ENCODE measurements around the gene FBLN2. TPM values are rescaled to one million over a fixed set of nuclear protein-coding genes. Genes with fewer than 3 reads are reported as not detected.
A peak's percentile ranks its signal among the peaks of the same experiment; 100 is the strongest.

The FBLN2 gene
- total RNA-seq, 2 donors from 2014 or later, result 12.8 to 318 TPM

DNA sequence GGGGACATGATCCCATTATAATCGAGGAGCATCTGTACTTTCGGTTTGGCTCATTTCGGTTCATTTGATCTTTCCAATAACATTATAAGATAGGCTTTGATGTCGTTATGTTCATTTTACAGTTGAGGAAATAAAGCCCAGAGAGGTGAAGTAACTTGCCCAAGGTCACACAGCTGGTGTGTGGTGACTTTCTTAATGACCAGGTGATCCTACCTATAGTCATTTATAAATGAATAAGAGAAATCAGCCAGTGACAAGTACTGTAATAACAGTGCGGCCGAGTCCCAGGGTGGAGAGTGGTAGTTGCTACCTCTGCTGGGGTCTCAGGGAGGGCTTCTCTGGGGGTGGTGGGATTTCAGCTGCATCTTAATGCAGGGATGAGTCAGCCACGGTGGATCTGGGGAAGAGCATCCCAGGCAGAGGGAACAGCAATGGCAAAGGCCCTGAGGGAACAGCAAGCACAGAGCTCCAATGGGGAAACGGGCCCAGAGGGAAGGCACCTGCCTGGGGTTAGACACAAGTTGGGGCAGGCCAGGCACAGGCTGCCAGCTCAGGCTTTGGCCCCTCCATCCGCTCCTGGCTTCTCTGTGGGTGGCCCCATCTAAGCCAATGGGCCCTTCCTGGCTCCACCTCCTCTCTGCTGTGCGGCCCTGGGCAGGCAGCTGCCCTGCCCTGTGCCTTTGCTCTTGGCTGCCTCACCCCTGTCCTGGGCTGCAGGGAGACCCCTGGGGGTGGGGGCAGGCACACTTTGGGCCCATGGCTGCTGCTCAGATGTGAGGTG, 1.1 kb upstream of the FBLN2 start:
- no peak for DNase-seq (ENCODE audit: low spot score)
- intact Hi-C loops (cut with DNase I), result no loop called here
- Histone ChIP-seq H3K9me3 (no peaks in the 10 kb centered on the region), H3K27ac (no peak overlapping the region), H3K4me1 (replicated peaks) (no peaks in the 10 kb centered on the region), H3K4me3 (no peak overlapping the region), H3K36me3 (no peaks in the 10 kb centered on the region), H3K27me3 (replicated peaks; ENCODE audit: insufficient read depth) (no peaks in the 10 kb centered on the region)
- TF ChIP-seq POLR2AphosphoS5 (IDR thresholded peaks at IDR 0.05), result no peak
- TF ChIP-seq, protein P1, sequence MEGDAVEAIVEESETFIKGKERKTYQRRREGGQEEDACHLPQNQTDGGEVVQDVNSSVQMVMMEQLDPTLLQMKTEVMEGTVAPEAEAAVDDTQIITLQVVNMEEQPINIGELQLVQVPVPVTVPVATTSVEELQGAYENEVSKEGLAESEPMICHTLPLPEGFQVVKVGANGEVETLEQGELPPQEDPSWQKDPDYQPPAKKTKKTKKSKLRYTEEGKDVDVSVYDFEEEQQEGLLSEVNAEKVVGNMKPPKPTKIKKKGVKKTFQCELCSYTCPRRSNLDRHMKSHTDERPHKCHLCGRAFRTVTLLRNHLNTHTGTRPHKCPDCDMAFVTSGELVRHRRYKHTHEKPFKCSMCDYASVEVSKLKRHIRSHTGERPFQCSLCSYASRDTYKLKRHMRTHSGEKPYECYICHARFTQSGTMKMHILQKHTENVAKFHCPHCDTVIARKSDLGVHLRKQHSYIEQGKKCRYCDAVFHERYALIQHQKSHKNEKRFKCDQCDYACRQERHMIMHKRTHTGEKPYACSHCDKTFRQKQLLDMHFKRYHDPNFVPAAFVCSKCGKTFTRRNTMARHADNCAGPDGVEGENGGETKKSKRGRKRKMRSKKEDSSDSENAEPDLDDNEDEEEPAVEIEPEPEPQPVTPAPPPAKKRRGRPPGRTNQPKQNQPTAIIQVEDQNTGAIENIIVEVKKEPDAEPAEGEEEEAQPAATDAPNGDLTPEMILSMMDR (IDR thresholded peaks at IDR 0.05), result no peak
- no peak for TF ChIP-seq POLR2A (IDR thresholded peaks at IDR 0.05)
- 53% methylated on average over 10 of the region's 10 CpGs for WGBS

DNA sequence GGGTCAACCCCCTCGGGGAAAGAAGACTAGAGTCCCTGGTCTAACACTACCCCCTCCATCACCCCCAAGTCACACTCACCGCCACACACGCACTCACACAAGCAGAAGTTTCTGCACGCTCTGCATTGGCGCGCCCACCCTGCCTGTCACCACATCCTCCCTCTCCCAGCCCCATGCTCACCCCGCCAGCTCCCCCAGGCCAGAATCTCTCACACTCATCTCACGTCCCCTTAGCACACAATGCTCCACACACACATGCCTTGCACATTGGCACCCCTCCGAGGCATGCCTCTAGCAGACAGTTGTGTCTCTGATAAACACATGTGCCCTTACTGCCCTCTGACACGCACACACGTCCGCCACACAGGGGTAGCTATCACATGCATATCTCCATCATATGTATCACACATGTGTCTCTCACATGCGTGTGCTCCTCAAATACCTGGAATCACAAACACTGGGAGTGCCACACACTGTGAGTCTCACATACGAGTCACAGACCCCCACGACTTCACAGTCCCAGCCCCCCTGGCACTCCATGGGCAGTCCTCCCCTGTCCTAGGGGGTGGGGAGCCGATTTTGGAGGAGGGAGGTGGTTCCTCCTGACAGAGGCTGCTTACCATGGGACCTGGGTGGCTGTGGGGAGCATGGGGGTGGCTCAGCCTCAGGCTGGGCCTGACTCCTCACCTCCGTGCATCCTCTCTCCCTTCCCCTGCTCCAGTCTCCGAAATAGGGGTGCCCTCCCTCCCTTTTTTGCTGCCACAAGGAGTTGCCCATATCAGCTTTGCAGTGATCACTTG, 898 bp downstream of the FBLN2 start:
- TF ChIP-seq POLR2AphosphoS5 (IDR thresholded peaks at IDR 0.05) (no peak), POLR2A (IDR thresholded peaks at IDR 0.05) (no peak)
- TF ChIP-seq, protein P1 (IDR thresholded peaks at IDR 0.05), result no peak
- no peak for DNase-seq (ENCODE audit: low spot score)
- 78% methylated on average over 18 of the region's 18 CpGs for WGBS
- Histone ChIP-seq H3K36me3 (no peaks in the 10 kb centered on the region), H3K4me3 (peak overlapping the region; percentile 15 to 26), H3K27me3 (replicated peaks; ENCODE audit: insufficient read depth) (no peaks in the 10 kb centered on the region), H3K4me1 (replicated peaks) (no peaks in the 10 kb centered on the region), H3K9me3 (no peaks in the 10 kb centered on the region), H3K27ac (no peak overlapping the region)
- intact Hi-C loops (cut with DNase I), result no loop called here

DNA sequence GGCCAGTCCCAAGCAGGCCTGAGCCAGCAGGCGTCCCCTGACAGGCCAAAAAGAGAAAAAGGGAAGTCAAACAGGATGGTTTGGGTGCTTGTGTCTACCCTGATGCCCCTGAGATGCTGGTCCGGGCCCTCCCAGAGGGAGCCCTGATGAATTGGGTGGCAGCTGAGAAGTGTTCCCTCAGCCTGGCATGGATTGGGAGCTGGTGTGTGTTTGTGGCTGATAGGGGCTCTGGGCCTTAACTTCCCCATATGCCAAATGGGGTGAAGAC, 1.4 kb downstream of the FBLN2 start:
- Histone ChIP-seq H3K27ac (no peak overlapping the region), H3K27me3 (replicated peaks; ENCODE audit: insufficient read depth) (no peaks in the 10 kb centered on the region), H3K9me3 (no peaks in the 10 kb centered on the region), H3K4me1 (replicated peaks) (no peaks in the 10 kb centered on the region), H3K36me3 (no peaks in the 10 kb centered on the region), H3K4me3 (no peak overlapping the region)
- 58% methylated on average over 2 of the region's 2 CpGs for WGBS
- DNase-seq (ENCODE audit: low spot score), result no peak
- no peak for TF ChIP-seq POLR2AphosphoS5 (IDR thresholded peaks at IDR 0.05)
- TF ChIP-seq POLR2A (IDR thresholded peaks at IDR 0.05), result no peak
- TF ChIP-seq, protein P1 (IDR thresholded peaks at IDR 0.05), result no peak
- intact Hi-C loops (cut with DNase I), result no loop called here

DNA sequence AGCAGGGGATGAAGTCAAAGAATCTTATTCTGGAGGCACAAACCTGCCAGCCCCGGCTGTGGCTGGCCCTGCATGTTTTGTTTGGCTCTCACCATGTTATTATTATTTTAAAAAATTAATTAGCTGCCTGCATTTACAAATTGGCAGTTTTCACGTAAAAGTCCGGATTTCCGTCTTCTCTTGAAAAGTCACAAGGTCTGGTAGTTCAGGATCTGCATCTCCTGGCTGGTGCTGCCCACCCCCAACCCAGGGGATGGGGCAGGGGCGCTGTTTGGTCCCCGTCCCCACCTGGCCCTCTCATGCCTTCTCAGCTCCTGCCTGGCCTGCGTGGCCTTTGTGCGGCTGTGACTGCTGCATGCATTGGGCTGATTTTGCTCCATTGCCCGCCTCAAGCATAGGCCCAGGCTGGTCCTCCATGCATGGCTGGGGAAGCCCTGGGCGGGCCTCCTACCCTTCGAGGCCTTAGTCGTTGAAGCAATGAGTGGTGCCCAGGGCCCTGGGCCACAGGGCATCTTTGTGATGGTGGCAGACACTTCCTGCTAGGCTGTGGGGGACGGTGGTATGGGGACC, 2.0 kb downstream of the FBLN2 start:
- no peak for DNase-seq (ENCODE audit: low spot score)
- Histone ChIP-seq H3K4me3 (no peak overlapping the region), H3K4me1 (replicated peaks) (no peaks in the 10 kb centered on the region), H3K27ac (no peak overlapping the region), H3K9me3 (no peaks in the 10 kb centered on the region), H3K27me3 (replicated peaks; ENCODE audit: insufficient read depth) (no peaks in the 10 kb centered on the region), H3K36me3 (no peaks in the 10 kb centered on the region)
- TF ChIP-seq POLR2A (IDR thresholded peaks at IDR 0.05) (no peak), POLR2AphosphoS5 (IDR thresholded peaks at IDR 0.05) (no peak)
- TF ChIP-seq, protein P1 (IDR thresholded peaks at IDR 0.05), result no peak
- intact Hi-C loops (cut with DNase I), result no loop called here
- WGBS, result 85% methylated on average over 13 of the region's 13 CpGs
